SK-N-SH (cell line): ENCODE data around the gene LRCH3. TPM values are rescaled to one million over a fixed set of nuclear protein-coding genes. Genes with fewer than 3 reads are reported as not detected.

Experiments
- CTCF ChIA-PET: fragments of 300-600, 350-600 bp; formaldehyde crosslinking; extraction: SDS; loops from one replicate; lab custom pipeline; 2021; lab: Yijun Ruan, JAX
- POLR2A ChIA-PET: fragments of 350-600 bp; sonication (Branson Sonifier 250); formaldehyde crosslinking; extraction: SDS; loops from one replicate; lab custom pipeline; 2020; ENCODE audit warnings: antibody characterized with exemption, inconsistent platforms; lab: Yijun Ruan, JAX
- DNase-seq: peaks from one replicate; pipeline ENCODE4 v3.0.0; 2012
- H2AFZ ChIP-seq: fragments of 200-600 bp; sonication (generic); 2 replicates; pipeline ENCODE4 v1.8.1; 2016; ENCODE audit warnings: antibody characterized with exemption, mild to moderate bottlenecking, low read depth
- H3F3A ChIP-seq: fragments of 200-600 bp; sonication (generic); replicated peaks from 2 replicates; pipeline ENCODE3; 2016; ENCODE audit warnings: antibody characterized with exemption, mild to moderate bottlenecking; ENCODE audit not compliant: insufficient read depth
- H3K27ac ChIP-seq, 2 experiments: fragments of 200-500 bp in 1 of 2; fragments of 200-600 bp in 1 of 2; sonication (Bioruptor generic) in 1 of 2; sonication (generic), shearing (Covaris generic) in 1 of 2; 2 replicates each; pipeline versions ENCODE4 v1.5.1 to v1.6.1; 2014 to 2016; ENCODE audit warnings: low read depth in 2 of 2, inconsistent platforms in 1 of 2, low read length in 1 of 2, mild to moderate bottlenecking in 1 of 2, mixed read lengths in 1 of 2
- H3K27me3 ChIP-seq: fragments of 200-600 bp; sonication (generic), shearing (Covaris generic); 2 replicates; pipeline ENCODE4 v1.6.1; 2016; ENCODE audit warnings: mixed run types; ENCODE audit not compliant: insufficient read depth
- H3K36me3 ChIP-seq, 2 experiments: fragments of 200-500 bp in 1 of 2; fragments of 200-600 bp in 1 of 2; sonication (Bioruptor generic) in 1 of 2; sonication (generic) in 1 of 2; replicated peaks in 1 of 2; 2 replicates each; pipeline versions ENCODE3 to v1.5.1; 2014 to 2016; ENCODE audit warnings: low read length in 1 of 2, mild to moderate bottlenecking in 1 of 2; ENCODE audit not compliant: insufficient read depth in 2 of 2, control insufficient read depth in 1 of 2
- H3K4me1 ChIP-seq, 2 experiments: fragments of 200-500 bp in 1 of 2; fragments of 200-600 bp in 1 of 2; sonication (Bioruptor generic) in 1 of 2; sonication (generic), shearing (Covaris generic) in 1 of 2; 2 replicates each; pipeline versions ENCODE4 v1.5.1 to v1.6.1; 2014 to 2016; ENCODE audit warnings: low read depth in 1 of 2, low read length in 1 of 2, mixed run types in 1 of 2; ENCODE audit not compliant: insufficient read depth in 2 of 2, control insufficient read depth in 1 of 2
- H3K4me2 ChIP-seq: fragments of 200-600 bp; sonication (generic), shearing (Covaris generic); 2 replicates; pipeline ENCODE4 v1.6.1; 2017; ENCODE audit warnings: mixed run types
- H3K4me3 ChIP-seq, 2 experiments: fragments of 200-500 bp in 1 of 2; fragments of 200-600 bp in 1 of 2; sonication (Bioruptor generic) in 1 of 2; sonication (generic), shearing (Covaris generic) in 1 of 2; 2 replicates each; pipeline versions ENCODE4 v1.5.1 to v1.8.1; 2014 to 2016; ENCODE audit warnings: low read depth in 2 of 2, inconsistent platforms in 1 of 2, low read length in 1 of 2, mild to moderate bottlenecking in 1 of 2, mixed read lengths in 1 of 2, moderate library complexity in 1 of 2
- H3K79me2 ChIP-seq: fragments of 200-600 bp; sonication (generic); 2 replicates; pipeline ENCODE4 v1.8.1; 2017; ENCODE audit warnings: mild to moderate bottlenecking; ENCODE audit not compliant: insufficient read depth
- H3K9ac ChIP-seq: fragments of 200-600 bp; sonication (generic); 2 replicates; pipeline ENCODE4 v1.6.1; 2017; ENCODE audit warnings: mixed run types
- H3K9me2 ChIP-seq: fragments of 200-600 bp; sonication (generic); 2 replicates; pipeline ENCODE4 v1.6.1; 2017; ENCODE audit warnings: mixed run types
- H3K9me3 ChIP-seq: fragments of 200-600 bp; sonication (generic); 2 replicates; pipeline ENCODE4 v1.6.1; 2017; ENCODE audit warnings: mixed run types, mild to moderate bottlenecking, moderate library complexity
- H4K20me1 ChIP-seq: fragments of 200-600 bp; sonication (generic); 2 replicates; pipeline ENCODE4 v1.6.1; 2017; ENCODE audit warnings: mild to moderate bottlenecking, mixed run types; ENCODE audit not compliant: insufficient read depth
- CHD2 ChIP-seq: fragments of 150-350 bp; IDR thresholded peaks from 2 replicates; pipeline ENCODE4 v1.6.1; 2018; ENCODE audit warnings: low read length; ENCODE audit not compliant: partially characterized antibody
- ELF1 ChIP-seq: IDR thresholded peaks from 2 replicates; pipeline ENCODE4 v1.4.0; 2012
- EP300 ChIP-seq, 2 experiments: IDR thresholded peaks; 2 replicates each; pipeline versions ENCODE4 v1.4.0 to v1.6.1; 2012; ENCODE audit warnings: borderline replicate concordance in 1 of 2, low read depth in 1 of 2, low read length in 1 of 2
- FOSL2 ChIP-seq: IDR thresholded peaks from 2 replicates; pipeline ENCODE4 v1.4.0; 2012; ENCODE audit warnings: low read depth, mild to moderate bottlenecking, moderate library complexity, borderline replicate concordance
- FOXJ3 ChIP-seq: sonication (generic); formaldehyde crosslinking; IDR thresholded peaks from 2 replicates; pipeline ENCODE4 v1.5.1; 2020; ENCODE audit warnings: mild to moderate bottlenecking, missing genetic modification reagents
- FOXM1 ChIP-seq: IDR thresholded peaks from 2 replicates; pipeline ENCODE4 v1.4.0; 2012; ENCODE audit warnings: low read depth, mild to moderate bottlenecking
- GABPA ChIP-seq: IDR thresholded peaks from 2 replicates; pipeline ENCODE4 v1.4.0; 2012; ENCODE audit warnings: low read depth, mild to moderate bottlenecking
- JUND ChIP-seq: IDR thresholded peaks from 2 replicates; pipeline ENCODE4 v1.4.0; 2012
- MAX ChIP-seq: IDR thresholded peaks from 2 replicates; pipeline ENCODE4 v1.4.0; 2012; ENCODE audit warnings: low read depth
- MEF2A ChIP-seq: IDR thresholded peaks from 2 replicates; pipeline ENCODE4 v1.4.0; 2012; ENCODE audit warnings: low read depth, borderline replicate concordance
- NFIC ChIP-seq: IDR thresholded peaks from 2 replicates; pipeline ENCODE4 v1.4.0; 2012; ENCODE audit warnings: borderline replicate concordance
- NRF1 ChIP-seq: IDR thresholded peaks from 2 replicates; pipeline ENCODE4 v1.6.1; 2012; ENCODE audit warnings: low read depth, mild to moderate bottlenecking, low read length
- RAD21 ChIP-seq: IDR thresholded peaks from 2 replicates; pipeline ENCODE4 v1.6.1; 2012; ENCODE audit warnings: mild to moderate bottlenecking, low read length
- RCOR1 ChIP-seq: fragments of 150-350 bp; IDR thresholded peaks from 2 replicates; pipeline ENCODE4 v1.6.1; 2017; ENCODE audit warnings: antibody characterized with exemption, low read length
- RFX5 ChIP-seq: IDR thresholded peaks from 2 replicates; pipeline ENCODE4 v1.6.1; 2012; ENCODE audit warnings: mild to moderate bottlenecking, improper control_type of control experiment, low read length
- SIN3A ChIP-seq: IDR thresholded peaks from 2 replicates; pipeline ENCODE4 v1.6.1; 2012; ENCODE audit warnings: low read depth, mild to moderate bottlenecking, low read length, moderate library complexity, borderline replicate concordance
- SMC3 ChIP-seq: IDR thresholded peaks from 2 replicates; pipeline ENCODE4 v1.6.1; 2012; ENCODE audit warnings: low read depth, low read length, improper control_type of control experiment
- TCF12 ChIP-seq: IDR thresholded peaks from 2 replicates; pipeline ENCODE4 v1.4.0; 2012
- TEAD4 ChIP-seq: IDR thresholded peaks from 2 replicates; pipeline ENCODE4 v1.4.0; 2012; ENCODE audit warnings: mild to moderate bottlenecking, borderline replicate concordance; ENCODE audit not compliant: insufficient read depth
- YY1 ChIP-seq: IDR thresholded peaks from 2 replicates; pipeline ENCODE4 v1.4.0; 2012; ENCODE audit warnings: low read depth, mild to moderate bottlenecking
- ZBTB33 ChIP-seq: IDR thresholded peaks from 2 replicates; pipeline ENCODE4 v1.4.0; 2012; ENCODE audit warnings: low read depth, borderline replicate concordance
- WGBS: methylation state at CpG from one replicate; pipeline ENCODE4 v1.1.6; 2017; ENCODE audit warnings: low lambda C conversion rate; 5-methylcytosine and 5-hydroxymethylcytosine counted together
- polyA plus RNA-seq, 3 experiments: library from polyadenylated mRNA; depleted of rRNA; stranded (reverse); fragments of >200 nt; gene quantifications; 2 replicates each; pipeline ENCODE4 v1.2.3, GENCODE V29; 2012
- TF ChIP-seq, protein P1 (sequence below): fragments of 150-350 bp; IDR thresholded peaks from 2 replicates; pipeline ENCODE4 v1.6.1; 2016; ENCODE audit warnings: mild to moderate bottlenecking, low read depth, low read length
- TF ChIP-seq, protein P2 (sequence below): IDR thresholded peaks from 2 replicates; pipeline ENCODE4 v1.6.1; 2012; ENCODE audit warnings: mild to moderate bottlenecking, low read depth, low read length, moderate library complexity

The LRCH3 gene
- polyA plus RNA-seq, 1 of the 3 experiments (the other 2 are of a cell fraction), result 22.6 TPM

- 93% methylated on average over 6 of the region's 6 CpGs for WGBS
- POLR2A ChIA-PET, result no interaction called here
- CTCF ChIA-PET, result interaction anchor here (1.0 kb wide), 1 partner anchor 15 kb away, joined by 4 read pairs; no protein-coding TSS in a partner anchor
Observed at GRCh38 chr3:197810901-197811300, 19.8 kb downstream of the LRCH3 start.

GRCh38 chr3:197811343-197811742 lies 20.3 kb downstream of the LRCH3 start:
- peaks cover 2 to 24% of the 10 kb centered on the region in 2 experiments; a peak in 3 of 4 replicates for H3K4me1 ChIP-seq
- H3F3A ChIP-seq, result peaks cover 38% of the 10 kb centered on the region
- no peak overlapping the region; the same call in 1 of the 2 replicates for H3K4me2 ChIP-seq
- H2AFZ ChIP-seq, result no peak overlapping the region
- CTCF ChIA-PET, result interaction anchor here (1.0 kb wide), 1 partner anchor 15 kb away, joined by 4 read pairs; no protein-coding TSS in a partner anchor
- peaks cover 0 to 7% of the 10 kb centered on the region in 2 experiments for H3K36me3 ChIP-seq
- peak; percentile 27 for DNase-seq
- H3K9me2 ChIP-seq, result no peaks in the 10 kb centered on the region
- H3K4me3 ChIP-seq, result no peak overlapping the region
- 71% methylated on average over 3 of the region's 3 CpGs for WGBS
- POLR2A ChIA-PET, result no interaction called here
- peak overlapping the region in 1 of 2 experiments; percentile 75; a peak in 2 of 4 replicates for H3K27ac ChIP-seq
- H3K9ac ChIP-seq, result no peak overlapping the region
- H3K27me3 ChIP-seq, result no peaks in the 10 kb centered on the region
- H3K9me3 ChIP-seq, result no peaks in the 10 kb centered on the region
- peaks cover 45% of the 10 kb centered on the region for H4K20me1 ChIP-seq
- peaks cover 98% of the 10 kb centered on the region for H3K79me2 ChIP-seq
- no peak for TF ChIP-seq SMC3
- TF ChIP-seq TCF12, result no peak
- TF ChIP-seq RFX5, result no peak
- no peak for TF ChIP-seq SIN3A
- TF ChIP-seq, protein P1, sequence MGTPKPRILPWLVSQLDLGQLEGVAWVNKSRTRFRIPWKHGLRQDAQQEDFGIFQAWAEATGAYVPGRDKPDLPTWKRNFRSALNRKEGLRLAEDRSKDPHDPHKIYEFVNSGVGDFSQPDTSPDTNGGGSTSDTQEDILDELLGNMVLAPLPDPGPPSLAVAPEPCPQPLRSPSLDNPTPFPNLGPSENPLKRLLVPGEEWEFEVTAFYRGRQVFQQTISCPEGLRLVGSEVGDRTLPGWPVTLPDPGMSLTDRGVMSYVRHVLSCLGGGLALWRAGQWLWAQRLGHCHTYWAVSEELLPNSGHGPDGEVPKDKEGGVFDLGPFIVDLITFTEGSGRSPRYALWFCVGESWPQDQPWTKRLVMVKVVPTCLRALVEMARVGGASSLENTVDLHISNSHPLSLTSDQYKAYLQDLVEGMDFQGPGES, result no peak
- no peak for TF ChIP-seq MAX
- TF ChIP-seq FOXJ3 (CRISPR knock-in tag), result no peak
- TF ChIP-seq, protein P2, sequence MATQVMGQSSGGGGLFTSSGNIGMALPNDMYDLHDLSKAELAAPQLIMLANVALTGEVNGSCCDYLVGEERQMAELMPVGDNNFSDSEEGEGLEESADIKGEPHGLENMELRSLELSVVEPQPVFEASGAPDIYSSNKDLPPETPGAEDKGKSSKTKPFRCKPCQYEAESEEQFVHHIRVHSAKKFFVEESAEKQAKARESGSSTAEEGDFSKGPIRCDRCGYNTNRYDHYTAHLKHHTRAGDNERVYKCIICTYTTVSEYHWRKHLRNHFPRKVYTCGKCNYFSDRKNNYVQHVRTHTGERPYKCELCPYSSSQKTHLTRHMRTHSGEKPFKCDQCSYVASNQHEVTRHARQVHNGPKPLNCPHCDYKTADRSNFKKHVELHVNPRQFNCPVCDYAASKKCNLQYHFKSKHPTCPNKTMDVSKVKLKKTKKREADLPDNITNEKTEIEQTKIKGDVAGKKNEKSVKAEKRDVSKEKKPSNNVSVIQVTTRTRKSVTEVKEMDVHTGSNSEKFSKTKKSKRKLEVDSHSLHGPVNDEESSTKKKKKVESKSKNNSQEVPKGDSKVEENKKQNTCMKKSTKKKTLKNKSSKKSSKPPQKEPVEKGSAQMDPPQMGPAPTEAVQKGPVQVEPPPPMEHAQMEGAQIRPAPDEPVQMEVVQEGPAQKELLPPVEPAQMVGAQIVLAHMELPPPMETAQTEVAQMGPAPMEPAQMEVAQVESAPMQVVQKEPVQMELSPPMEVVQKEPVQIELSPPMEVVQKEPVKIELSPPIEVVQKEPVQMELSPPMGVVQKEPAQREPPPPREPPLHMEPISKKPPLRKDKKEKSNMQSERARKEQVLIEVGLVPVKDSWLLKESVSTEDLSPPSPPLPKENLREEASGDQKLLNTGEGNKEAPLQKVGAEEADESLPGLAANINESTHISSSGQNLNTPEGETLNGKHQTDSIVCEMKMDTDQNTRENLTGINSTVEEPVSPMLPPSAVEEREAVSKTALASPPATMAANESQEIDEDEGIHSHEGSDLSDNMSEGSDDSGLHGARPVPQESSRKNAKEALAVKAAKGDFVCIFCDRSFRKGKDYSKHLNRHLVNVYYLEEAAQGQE, result no peak
- no peak for TF ChIP-seq RAD21

More at GRCh38 chr3:197810901-197811300, 19.8 kb downstream of the LRCH3 start:
- no peak for DNase-seq
- Histone ChIP-seq H3K27me3 (no peaks in the 10 kb centered on the region), H3K9me2 (no peaks in the 10 kb centered on the region), H4K20me1 (peaks cover 45% of the 10 kb centered on the region), H3K9me3 (no peaks in the 10 kb centered on the region), H3K4me2 (no peak overlapping the region), H3K9ac (no peak overlapping the region), H3K36me3 (peaks cover 0 to 6% of the 10 kb centered on the region in 2 experiments), H3F3A (peaks cover 38% of the 10 kb centered on the region), H3K27ac (peak overlapping the region in 1 of 2 experiments; percentile 75; a peak in 2 of 4 replicates), H3K4me3 (no peak overlapping the region), H3K79me2 (peaks cover 98% of the 10 kb centered on the region), H3K4me1 (peaks cover 2 to 24% of the 10 kb centered on the region in 2 experiments; a peak in 3 of 4 replicates), H2AFZ (no peak overlapping the region)
- TF ChIP-seq RFX5 (no peak), JUND (no peak), NRF1 (no peak), GABPA (no peak), FOXM1 (no peak), RCOR1 (no peak), TEAD4 (no peak), SIN3A (no peak), YY1 (no peak), RAD21 (no peak), NFIC (no peak), FOXJ3 (CRISPR knock-in tag) (no peak), ELF1 (no peak), FOSL2 (no peak), MAX (no peak), CHD2 (no peak), MEF2A (no peak), EP300 (IDR thresholded peaks at IDR 0.05; ENCODE audit: borderline replicate concordance in 1 of 2, low read depth in 1 of 2, low read length in 1 of 2) (no peak), ZBTB33 (no peak)
